HFF-Myc (cell line): Measurements from ENCODE around the gene DCAF5.

Experiments used
- DNase-seq: peaks from one replicate; pipeline ENCODE4 v3.0.0-alpha.2; 2011; ENCODE audit warnings: low read depth; ENCODE audit errors: extremely low read depth
- H3K4me3 ChIP-seq: replicated peaks from 2 replicates; pipeline ENCODE4 v1.5.1; 2011; ENCODE audit warnings: low read depth, mild to moderate bottlenecking, control low read depth, low read length
- TF ChIP-seq, protein P1 (sequence below): IDR thresholded peaks from 2 replicates; pipeline ENCODE4 v1.5.1; 2012; ENCODE audit warnings: mild to moderate bottlenecking, low read depth, low read length, control low read depth; ENCODE audit errors: missing control alignments

Gene DCAF5

DNA sequence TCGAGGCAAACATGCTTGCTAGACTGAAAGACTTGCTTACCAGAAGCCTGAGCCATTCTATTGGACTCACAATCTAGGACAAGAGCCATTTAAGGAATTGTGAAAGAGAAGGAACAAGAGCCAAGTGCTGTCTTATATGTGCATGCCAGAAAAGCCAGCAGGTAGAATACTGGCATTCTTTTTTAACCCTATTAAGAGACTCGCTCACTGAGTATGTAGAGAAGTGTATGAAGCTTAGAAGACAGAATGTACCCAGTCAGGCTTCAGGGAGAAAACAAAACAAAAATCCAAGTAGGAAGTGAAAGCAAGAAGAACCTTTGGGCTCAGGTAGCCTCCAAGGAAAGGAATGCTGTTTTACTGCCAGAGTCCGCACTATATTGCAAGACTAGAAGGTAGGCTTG, 65.9 kb downstream of the DCAF5 start:
- no peak overlapping the region for H3K4me3 ChIP-seq
- TF ChIP-seq, protein P1, sequence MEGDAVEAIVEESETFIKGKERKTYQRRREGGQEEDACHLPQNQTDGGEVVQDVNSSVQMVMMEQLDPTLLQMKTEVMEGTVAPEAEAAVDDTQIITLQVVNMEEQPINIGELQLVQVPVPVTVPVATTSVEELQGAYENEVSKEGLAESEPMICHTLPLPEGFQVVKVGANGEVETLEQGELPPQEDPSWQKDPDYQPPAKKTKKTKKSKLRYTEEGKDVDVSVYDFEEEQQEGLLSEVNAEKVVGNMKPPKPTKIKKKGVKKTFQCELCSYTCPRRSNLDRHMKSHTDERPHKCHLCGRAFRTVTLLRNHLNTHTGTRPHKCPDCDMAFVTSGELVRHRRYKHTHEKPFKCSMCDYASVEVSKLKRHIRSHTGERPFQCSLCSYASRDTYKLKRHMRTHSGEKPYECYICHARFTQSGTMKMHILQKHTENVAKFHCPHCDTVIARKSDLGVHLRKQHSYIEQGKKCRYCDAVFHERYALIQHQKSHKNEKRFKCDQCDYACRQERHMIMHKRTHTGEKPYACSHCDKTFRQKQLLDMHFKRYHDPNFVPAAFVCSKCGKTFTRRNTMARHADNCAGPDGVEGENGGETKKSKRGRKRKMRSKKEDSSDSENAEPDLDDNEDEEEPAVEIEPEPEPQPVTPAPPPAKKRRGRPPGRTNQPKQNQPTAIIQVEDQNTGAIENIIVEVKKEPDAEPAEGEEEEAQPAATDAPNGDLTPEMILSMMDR: no peak
- DNase-seq: no peak

- H3K4me3 ChIP-seq: no peak overlapping the region
- TF ChIP-seq, protein P1: no peak
- no peak for DNase-seq
Measured at GRCh38 chr14:69086537-69086936, 66.4 kb downstream of the DCAF5 start.

DNA sequence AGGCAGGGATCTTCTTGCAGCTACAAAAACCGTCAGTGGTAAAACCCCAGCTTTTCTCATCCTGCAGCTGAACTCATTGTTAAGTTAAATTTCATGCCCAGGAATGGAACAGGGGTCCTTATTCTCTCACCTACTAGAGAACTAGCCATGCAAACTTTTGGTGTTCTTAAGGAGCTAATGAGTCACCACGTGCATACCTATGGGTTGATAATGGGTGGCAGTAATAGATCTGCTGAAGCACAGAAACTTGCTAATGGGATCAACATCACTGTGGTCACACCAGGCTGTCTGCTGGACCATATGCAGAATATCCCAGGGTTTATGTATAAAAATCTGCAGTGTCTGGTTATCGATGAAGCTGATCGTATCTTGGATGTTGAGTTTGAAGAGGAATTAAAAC, 68.9 kb downstream of the DCAF5 start:
- TF ChIP-seq, protein P1: no peak
- no peak for DNase-seq
- H3K4me3 ChIP-seq: no peak overlapping the region

DNA sequence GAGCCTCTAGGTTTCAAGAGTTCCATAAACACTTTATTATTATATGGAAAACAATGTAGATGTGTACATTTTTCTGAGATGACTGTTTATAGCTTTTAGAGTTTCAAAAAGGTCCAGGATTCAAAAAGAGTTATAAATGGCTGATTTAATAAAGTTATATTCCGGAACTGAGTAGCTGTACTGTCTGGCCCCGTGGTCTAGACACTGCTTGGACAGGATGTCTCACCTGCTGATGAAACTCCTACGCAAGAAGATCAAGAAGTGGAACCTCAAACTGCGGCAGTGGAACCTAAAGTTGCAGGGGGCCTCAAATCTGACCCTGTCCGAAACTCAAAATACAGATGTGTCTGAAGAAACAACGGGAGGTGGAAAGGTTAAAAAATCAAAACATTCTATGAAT, 69.7 kb downstream of the DCAF5 start:
- TF ChIP-seq, protein P1: no peak
- H3K4me3 ChIP-seq: no peak overlapping the region
- no peak for DNase-seq

GRCh38 chr14:69081271-69081670, 71.6 kb downstream of the DCAF5 start:
- no peak overlapping the region for H3K4me3 ChIP-seq
- no peak for DNase-seq
- TF ChIP-seq, protein P1: no peak

- no peak overlapping the region for H3K4me3 ChIP-seq
- DNase-seq: no peak
- TF ChIP-seq, protein P1: no peak
Measured at GRCh38 chr14:69079747-69080146, 73.2 kb downstream of the DCAF5 start.

GRCh38 chr14:69079188-69079742, 73.7 kb downstream of the DCAF5 start:
- DNase-seq: no peak
- TF ChIP-seq, protein P1: no peak
- no peak overlapping the region for H3K4me3 ChIP-seq
